NCI-H510A (cell line): ENCODE measurements around the gene PDE6D.
A peak's percentile ranks its signal among the peaks of the same experiment; 100 is the strongest.
"Not testable (repeated sequence)": the region's sequence is repeated elsewhere in the genome, so short reads cannot be mapped to it uniquely, and the experiment has no call there.

Experiments used
- DNase-seq: peaks from one replicate; lab custom pipeline; 2025; lab: John Stamatoyannopoulos, UW

PDE6D gene

GRCh38 chr2:231720292-231720986 is 60.6 kb downstream of the PDE6D start:
- no peak for DNase-seq

GRCh38 chr2:231718799-231719198 is 62.3 kb downstream of the PDE6D start:
- DNase-seq, result no peak

DNA sequence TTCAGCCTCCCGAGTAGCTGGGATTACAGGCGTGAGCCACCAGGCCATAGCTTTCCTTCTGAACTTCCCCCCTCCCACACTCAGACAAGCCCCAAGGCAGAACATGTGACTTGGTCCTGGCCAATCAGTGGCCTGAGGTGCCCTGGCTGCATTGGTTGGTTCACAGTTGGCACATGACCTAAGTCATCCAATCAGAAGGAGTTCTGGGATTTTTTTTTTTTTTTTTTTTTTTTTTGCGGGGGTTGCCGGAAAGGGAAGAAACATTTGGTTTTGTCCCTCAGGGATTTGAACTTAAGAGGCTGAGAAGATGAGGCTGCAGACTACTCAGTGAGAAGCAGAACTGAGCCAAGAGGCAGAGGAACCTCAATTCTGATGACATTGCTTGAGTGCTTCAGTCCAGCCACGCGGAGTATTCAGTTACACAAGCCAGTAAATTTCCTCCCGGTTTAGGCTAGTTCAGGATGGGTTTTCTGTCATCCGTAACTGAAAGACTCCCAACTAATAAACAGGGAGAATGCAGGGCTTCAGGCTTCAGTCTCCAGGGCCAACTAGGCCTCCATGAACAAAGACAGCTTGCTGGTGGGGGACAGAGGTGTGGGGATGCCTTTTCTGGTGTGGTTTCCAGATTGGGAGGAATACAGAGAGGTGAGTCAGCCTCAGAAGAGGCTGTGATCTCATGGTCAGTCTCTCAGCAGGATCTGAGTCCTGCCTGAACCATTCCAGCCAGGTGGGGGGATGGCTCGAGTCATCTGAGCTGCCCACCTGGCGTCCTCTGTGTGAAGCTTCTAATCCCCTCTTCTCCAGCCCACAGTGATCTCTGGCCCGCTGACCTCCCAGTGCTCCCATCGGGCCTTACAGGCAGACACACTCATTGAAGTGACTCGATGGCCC is 63.6 kb downstream of the PDE6D start:
- no peak for DNase-seq

- DNase-seq, result no peak
Measured at GRCh38 chr2:231716666-231717280, 64.3 kb downstream of the PDE6D start.

DNA sequence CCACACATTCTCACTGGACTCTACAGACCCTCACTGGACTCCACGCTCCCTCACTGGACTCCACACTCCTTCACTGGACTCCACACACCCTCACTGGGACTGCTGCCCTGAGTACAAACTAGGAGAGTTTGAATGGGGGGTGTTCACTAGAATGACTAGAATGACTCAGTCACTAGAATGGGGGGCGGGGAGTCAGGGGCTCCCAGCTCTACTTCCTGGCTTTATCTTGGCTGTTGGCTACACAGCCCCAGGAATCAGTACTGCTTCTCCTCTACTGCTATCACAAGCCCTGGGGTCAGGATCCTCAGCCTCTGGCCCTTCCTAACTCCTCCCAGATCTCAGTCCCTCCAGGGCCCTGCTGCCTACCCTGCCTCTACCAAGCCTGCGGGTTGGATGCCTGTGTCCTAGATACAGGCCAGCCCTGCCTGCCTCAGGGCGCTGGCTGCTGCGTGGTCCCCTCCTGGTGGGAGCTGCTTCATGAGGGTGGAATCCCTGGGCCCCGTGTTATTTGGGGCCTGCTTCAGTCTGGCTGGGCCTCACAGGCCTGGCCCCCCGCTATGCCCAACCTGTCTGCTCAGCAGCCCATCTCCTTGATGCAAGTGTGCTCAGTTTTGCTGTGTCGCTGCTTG is 65.0 kb downstream of the PDE6D start:
- DNase-seq, result no peak

DNA sequence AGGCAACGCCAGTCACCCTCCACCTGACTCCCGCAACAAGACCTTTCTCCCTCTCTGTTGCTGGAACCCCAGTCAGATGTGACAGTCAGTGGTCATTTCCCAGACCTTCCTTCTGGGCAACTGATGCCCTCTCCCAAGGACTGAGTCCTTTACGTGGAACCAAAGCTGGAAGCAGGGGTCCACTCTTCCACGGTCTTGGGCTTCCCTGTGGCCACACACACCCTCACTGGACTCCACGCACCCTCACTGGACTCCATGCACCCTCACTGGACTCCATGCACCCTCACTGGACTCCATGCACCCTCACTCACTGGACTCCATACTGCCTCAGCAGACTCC is 65.6 kb downstream of the PDE6D start:
- DNase-seq, result no peak

- DNase-seq, result peak; percentile 86
Measured at GRCh38 chr2:231714639-231715498, 66.2 kb downstream of the PDE6D start.

DNA sequence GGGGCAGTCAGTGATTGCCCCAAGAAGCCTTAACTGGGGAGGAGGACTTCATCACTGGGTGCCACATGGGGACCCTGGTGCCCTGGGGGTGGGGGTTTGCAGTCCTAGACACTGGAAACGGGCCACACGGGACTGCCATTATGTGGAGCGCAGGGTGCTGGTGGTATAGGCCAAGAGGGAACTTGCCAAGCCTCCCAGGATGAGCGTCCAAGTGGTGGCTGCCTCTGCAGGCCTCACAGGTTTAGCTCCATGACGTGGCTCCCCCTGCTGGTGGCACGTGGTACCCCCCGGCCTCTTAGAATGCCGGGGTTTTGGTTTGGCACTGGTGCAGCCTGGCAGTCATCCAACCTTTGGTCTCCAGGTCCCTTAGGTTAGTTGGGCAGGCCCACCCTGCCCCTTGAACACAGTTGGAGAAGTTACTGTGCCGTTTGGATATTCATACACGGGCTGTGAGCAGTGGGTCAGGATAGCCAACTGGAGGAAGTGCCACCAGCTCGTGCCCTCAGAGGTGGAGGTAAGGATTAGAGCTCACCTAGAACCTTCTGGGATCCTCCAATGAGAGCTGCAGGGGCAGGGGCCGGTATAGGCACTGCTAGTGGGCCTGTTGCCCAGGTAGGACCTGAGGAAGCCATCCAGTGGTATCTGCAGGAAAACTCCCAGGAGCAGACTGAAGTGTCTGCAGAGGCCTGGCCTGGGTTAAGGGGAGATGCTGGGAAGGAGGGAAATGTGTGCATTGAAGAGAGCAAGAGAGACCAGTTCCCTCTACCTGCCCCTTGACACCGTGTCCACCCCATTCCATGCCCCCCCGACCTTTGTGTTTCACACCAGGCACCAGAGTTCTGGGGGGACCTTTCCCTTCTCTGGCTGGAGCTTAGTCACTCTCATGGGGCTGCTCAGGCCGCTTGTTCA is 67.1 kb downstream of the PDE6D start:
- DNase-seq, result peak; percentile 95

DNA sequence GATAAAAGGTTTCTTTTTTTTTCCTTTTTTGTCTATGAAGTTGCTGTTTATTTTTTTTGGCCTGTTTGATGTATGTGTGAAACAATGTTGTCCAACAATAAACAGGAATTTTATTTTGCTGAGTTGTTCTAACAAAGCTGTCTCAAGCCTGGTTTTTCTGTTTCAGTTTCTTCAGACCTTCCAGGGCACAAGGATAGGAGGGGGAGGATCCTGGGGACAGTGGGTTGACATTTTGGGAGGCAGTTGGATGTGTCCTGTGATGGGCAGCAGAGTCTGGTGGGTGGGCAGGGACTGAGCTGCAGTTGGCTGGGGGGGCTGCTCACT is 67.7 kb downstream of the PDE6D start:
- not testable (repeated sequence) for DNase-seq

DNA sequence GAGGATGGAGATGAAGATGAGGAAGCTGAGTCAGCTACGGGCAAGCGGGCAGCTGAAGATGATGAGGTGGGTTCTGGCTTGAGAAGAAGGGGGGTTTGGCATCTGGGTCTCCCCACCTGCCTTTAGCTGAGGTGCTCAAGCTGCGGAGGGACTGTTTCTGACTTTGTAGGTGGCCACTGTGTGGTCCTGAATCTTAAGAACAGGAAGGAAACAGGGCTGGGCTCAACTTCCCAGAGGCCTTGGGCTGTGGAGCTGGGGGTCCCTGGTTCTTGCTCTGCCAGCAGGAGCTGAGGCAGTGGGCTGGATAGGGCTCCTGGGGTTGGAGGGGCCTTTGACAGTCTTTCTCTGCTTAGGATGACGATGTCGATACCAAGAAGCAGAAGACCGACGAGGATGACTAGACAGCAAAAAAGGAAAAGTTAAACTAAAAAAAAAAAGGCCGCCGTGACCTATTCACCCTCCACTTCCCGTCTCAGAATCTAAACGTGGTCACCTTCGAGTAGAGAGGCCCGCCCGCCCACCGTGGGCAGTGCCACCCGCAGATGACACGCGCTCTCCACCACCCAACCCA is 68.5 kb downstream of the PDE6D start:
- DNase-seq, result not testable (repeated sequence)

DNA sequence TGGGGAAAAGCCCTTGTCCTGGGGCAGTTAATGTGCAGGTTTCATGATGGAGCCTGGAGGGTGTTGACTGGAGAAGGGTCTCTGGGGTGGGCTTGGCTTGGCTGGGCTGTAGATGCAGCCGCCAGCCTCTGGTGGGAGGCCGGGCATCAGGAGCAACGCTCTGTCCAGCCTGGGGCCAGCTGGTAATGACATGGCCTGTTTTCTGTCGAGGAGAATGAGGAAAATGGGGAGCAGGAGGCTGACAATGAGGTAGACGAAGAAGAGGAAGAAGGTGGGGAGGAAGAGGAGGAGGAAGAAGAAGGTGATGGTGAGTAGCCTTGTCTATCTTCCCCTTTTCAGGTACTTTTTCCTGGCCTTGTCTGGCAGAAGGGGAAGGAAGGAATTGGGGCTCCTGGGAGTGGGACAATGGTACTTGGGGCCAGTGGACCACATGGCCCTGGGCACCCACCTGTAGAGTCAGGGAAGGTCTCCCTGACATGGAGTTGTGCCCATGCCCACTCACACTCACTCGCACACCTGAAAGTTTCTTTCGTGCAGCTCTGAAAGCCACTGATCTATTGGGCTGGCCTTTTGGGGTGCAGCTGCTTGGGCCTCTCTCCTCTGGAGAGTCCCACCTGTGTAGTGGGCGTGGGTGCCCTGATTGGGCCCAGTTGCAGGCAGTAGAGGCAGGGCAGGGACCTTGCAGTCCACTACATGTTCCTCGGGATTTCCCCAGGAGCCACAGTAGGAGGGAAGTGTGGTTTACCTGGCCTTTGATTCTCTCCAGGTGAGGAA is 69.2 kb downstream of the PDE6D start:
- no peak for DNase-seq

DNA sequence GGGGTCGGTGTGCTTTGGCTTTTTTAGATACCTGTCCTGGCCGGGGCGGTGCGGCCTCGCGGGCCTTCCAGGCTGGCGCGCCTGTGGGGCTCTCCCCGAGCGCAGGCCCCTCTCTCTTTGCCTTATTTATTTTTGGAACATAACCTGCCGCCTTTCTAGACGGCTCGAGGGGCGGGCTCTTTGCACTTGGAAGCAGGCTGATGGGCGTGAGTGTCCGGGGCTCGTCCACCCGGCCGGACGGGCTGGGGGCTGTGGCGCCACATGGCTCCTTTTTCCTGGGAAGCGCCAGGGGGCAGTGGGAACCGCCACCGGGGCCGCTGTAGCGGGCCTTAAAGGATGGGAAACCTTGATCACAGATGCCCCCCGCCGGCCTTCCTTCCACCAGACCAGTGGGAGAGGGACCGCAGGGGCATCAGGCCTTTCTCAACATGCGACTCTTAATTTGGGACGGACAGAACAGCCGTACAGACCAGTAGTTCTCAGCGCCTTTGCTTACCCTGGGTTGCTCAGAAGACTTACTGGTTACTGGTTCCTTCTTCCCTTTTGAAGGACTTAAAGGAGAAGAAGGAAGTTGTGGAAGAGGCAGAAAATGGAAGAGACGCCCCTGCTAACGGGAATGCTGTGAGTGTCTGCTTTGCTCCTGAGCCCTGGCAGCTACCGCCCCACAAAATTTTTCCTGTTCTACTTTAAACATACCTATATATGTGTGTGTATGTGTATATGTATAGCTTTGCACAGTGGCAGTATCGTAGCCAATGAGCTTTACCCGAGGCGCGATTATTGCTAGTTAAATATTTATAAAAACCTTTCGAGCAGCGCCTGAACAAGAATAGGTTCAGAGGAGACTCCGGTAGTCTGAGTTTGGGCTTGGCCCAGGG is 70.0 kb downstream of the PDE6D start:
- no peak for DNase-seq

DNA sequence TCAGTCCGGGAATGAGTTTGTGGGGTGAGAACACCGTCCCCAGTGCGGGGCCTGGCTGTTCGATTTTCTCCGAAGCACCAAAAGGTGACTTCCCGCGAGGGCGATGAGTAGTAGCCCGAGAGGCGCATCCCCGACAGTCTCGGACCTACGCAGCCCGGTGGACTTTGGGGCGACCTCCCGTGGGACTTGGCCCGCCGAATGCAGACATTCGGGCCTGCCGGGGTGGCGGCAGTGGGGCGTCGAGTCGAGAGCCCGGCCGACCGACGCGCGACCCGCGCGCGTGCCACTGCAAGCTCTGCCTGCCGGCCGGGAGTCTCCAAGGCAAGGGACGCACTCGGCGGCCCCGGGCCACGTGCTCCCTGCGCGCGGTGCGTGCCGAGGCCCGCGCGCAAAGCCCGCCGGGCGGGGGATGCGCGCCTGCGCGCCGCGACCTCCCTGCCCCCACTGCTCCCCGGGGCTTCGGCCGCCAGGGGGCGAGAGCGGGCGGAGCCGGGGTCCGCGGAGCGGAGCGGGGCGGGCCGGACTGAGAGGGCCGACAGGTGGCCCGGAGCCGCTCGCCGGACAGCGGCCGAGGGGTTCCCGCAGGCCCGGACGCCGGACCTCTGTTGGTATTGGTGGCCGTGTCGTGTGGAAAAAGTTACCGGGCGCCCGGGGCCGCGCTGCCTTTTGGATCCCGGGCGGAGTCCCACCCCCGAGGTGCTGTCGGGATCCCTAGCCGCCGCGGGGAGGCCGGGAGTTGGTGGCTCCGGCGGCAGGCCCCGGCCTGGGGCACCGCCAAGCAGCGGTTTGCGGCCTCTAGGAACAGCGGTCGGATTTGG is 70.9 kb downstream of the PDE6D start:
- DNase-seq, result peak; percentile 81

- no peak for DNase-seq
Measured at GRCh38 chr2:231709636-231709980, 71.5 kb downstream of the PDE6D start.

DNA sequence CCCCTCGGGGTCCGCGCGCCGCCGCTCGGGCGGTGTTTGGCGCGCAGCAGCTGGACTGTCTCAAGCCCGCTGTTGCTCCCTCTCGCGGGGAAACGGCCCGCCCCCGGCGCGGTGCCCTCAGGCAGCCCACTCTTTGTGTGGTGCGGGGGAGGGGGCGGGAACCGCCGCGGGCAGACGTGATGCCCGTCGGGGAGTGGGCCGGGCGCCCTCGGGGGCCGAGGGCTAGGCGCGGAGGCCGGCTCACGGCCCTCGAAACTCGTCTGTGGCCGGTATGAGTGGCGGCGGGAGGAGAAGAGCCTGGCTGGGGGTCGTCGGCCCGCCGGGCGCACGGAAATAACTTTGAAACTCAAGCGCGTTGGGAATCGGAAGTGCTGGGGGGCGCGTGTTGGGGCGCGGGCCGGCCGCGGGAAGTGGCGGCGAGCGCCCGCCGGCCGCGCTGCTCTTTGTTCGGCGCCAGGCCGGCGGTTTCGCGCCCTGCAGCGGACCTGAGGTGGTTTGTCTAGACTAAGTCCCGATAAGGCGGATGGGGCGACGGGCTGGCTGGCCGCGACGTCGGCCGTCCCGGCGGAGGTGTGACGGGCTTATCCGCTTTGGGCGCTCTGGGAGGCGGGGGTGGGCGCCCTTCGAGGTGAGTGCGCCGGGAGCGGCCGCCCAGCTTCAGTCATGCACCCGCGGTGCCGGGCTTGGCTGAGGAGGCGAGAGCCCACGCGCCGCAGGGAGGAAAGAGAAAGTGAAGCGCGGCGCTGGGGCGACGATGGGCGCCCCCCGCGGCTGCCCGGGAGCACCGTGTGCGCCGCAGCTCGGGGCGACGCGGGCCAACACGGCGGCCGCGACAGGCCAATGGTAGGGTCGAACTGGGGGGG is 72.1 kb downstream of the PDE6D start:
- no peak for DNase-seq

DNA sequence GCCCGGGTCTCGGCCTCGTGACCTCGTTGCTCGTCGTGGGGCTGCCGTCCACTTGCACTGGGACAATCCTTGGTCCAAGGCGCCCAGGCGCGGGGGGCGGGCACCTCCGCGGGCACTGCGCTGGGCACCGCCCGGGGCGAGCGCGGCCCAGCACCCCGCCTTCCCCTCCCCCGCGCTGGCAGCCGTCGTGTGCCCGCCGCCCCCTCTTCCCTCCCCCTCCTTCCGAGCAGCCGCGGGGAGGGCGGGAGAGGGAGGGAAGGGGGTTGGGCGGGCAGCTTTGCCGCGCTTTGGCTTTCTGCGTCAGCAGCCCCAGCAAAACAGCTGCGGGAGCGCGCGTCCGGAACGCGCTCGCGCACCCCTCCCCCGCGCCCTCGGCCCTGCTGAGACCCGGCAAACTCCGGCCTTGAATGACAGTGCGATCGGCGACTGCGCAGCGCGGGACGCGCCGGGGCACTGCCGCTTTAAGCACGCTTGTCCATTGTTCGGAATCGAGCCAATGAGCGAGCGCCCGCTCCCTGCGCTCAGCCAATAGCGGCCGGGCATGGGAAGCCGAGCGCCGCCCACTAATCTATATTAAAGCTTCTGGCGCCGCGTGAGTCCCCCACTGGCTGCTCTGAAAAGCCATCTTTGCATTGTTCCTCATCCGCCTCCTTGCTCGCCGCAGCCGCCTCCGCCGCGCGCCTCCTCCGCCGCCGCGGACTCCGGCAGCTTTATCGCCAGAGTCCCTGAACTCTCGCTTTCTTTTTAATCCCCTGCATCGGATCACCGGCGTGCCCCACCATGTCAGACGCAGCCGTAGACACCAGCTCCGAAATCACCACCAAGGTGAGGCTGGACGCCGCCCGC is 72.9 kb downstream of the PDE6D start, which contains the start of gene PTMA:
PTMA (plus strand) TSS at position 599 of the 846 bp plus-strand sequence; CDS start at position 781, 182 bp downstream.
- peak; percentile 99 for DNase-seq
